ENCODE data around the gene FAM53A. TPM values are rescaled to one million over a fixed set of nuclear protein-coding genes. Genes with fewer than 3 reads are reported as not detected.

The FAM53A gene
- total and polyA plus RNA-seq, 4 donors = 0.44 to 2.2 (median 0.97) TPM

GRCh38 chr4:1716065-1716945, 32.2 kb upstream of the FAM53A start (continued):
- TF ChIP-seq FOXA1 (IDR thresholded peaks at IDR 0.05) = no peak
- no peak for TF ChIP-seq RXRA (IDR thresholded peaks at IDR 0.05)

GRCh38 chr4:1715002-1715758, 31.1 kb upstream of the FAM53A start:
- H3K36me3 ChIP-seq (ENCODE audit: control insufficient read depth in 4 of 4, insufficient read depth in 3 of 4, low read depth in 1 of 4, low read length in 3 of 4) = peaks cover 0 to 2% (median under 1%) of the 10 kb centered on the region in 4 donors
- H3K9ac ChIP-seq (ENCODE audit: low read depth in 1 of 2, low read length in 2 of 2) = no peak overlapping the region
- no peaks in the 10 kb centered on the region for H3K27me3 ChIP-seq (ENCODE audit: control insufficient read depth in 4 of 4, insufficient read depth in 4 of 4, low read length in 3 of 4)
- no peak for DNase-seq (ENCODE audit: low spot score)
- H3K4me1 ChIP-seq (ENCODE audit: control insufficient read depth in 4 of 4, insufficient read depth in 4 of 4, low read length in 3 of 4) = peaks cover 21 to 61% (median 46%) of the 10 kb centered on the region in 4 donors
- no peak for TF ChIP-seq YY1 (IDR thresholded peaks at IDR 0.05)
- no peak for TF ChIP-seq RXRA (IDR thresholded peaks at IDR 0.05)
- no peak for TF ChIP-seq NR2F2 (IDR thresholded peaks at IDR 0.05)
- no peak for TF ChIP-seq SP1 (IDR thresholded peaks at IDR 0.05)
- TF ChIP-seq ATF3 (IDR thresholded peaks at IDR 0.05) = no peak
- TF ChIP-seq HNF4G (IDR thresholded peaks at IDR 0.05) = no peak
- TF ChIP-seq GABPA (IDR thresholded peaks at IDR 0.05 in 1 of 2, conservative IDR thresholded peaks at IDR 0.05 in 1 of 2) = no peak
- no peak for TF ChIP-seq MAX (IDR thresholded peaks at IDR 0.05)
- no peak for TF ChIP-seq HNF4A (conservative IDR thresholded peaks at IDR 0.05)
- no peak for TF ChIP-seq REST (IDR thresholded peaks at IDR 0.05)
- TF ChIP-seq FOXA2 (IDR thresholded peaks at IDR 0.05) = no peak
- TF ChIP-seq CTCF (IDR thresholded peaks at IDR 0.05; ENCODE audit: low read depth, low read length, missing input control) = no peak
- TF ChIP-seq JUND (IDR thresholded peaks at IDR 0.05) = no peak
- TF ChIP-seq FOXA1 (IDR thresholded peaks at IDR 0.05) = no peak
- no peak overlapping the region for H3K4me3 ChIP-seq (ENCODE audit: low read depth in 1 of 3, low read length in 3 of 3)
- peak overlapping the region in 1 of 2 donors; percentile 27 for H3K27ac ChIP-seq (ENCODE audit: low read depth in 1 of 2, low read length in 2 of 2)
- 83% methylated on average over 16 of the region's 16 CpGs for WGBS
- H3K9me3 ChIP-seq (ENCODE audit: control insufficient read depth in 4 of 4, low read length in 3 of 4) = no peaks in the 10 kb centered on the region
